Measurements from ENCODE around the gene TMEM151A. TPM values are rescaled to one million over a fixed set of nuclear protein-coding genes. Genes with fewer than 3 reads are reported as not detected.

Gene TMEM151A
- total RNA-seq, 1 donor, result 0.36 TPM

GRCh38 chr11:66333896-66334604 is 42.4 kb downstream of the TMEM151A start:
- H2AFZ ChIP-seq (ENCODE audit: low read length), result no peak overlapping the region
- no peak overlapping the region for H3K27ac ChIP-seq (ENCODE audit: low read depth, low read length)
- no peak overlapping the region for H3K4me3 ChIP-seq (ENCODE audit: insufficient read depth, low read length)
- no peaks in the 10 kb centered on the region for H3K27me3 ChIP-seq (ENCODE audit: insufficient read depth, low read length)
- H3K9me3 ChIP-seq (ENCODE audit: low read depth, low read length), result no peaks in the 10 kb centered on the region
- TF ChIP-seq CTCF (IDR thresholded peaks at IDR 0.05; ENCODE audit: extremely low read depth, low read depth, low read length), result no peak
- peaks cover 43% of the 10 kb centered on the region for H3K36me3 ChIP-seq (ENCODE audit: insufficient read depth, low read length)
- peak overlapping the region; percentile 96 for H3K4me2 ChIP-seq (ENCODE audit: insufficient read depth, low read length)
- H3K4me1 ChIP-seq (ENCODE audit: insufficient read depth, low read length), result peaks cover 32% of the 10 kb centered on the region
- H4K20me1 ChIP-seq (ENCODE audit: insufficient read depth, low read length), result peaks cover 36% of the 10 kb centered on the region
- DNase-seq (ENCODE audit: insufficient read length, low spot score, missing footprints), result peak; percentile 57
- peaks cover 36% of the 10 kb centered on the region for H3K79me2 ChIP-seq (ENCODE audit: insufficient read depth, low read length)

- Histone ChIP-seq H3K4me2 (ENCODE audit: insufficient read depth, low read length) (peak overlapping the region; percentile 96), H3K9me3 (ENCODE audit: low read depth, low read length) (no peaks in the 10 kb centered on the region), H3K27me3 (ENCODE audit: insufficient read depth, low read length) (no peaks in the 10 kb centered on the region), H3K4me3 (ENCODE audit: insufficient read depth, low read length) (peak overlapping the region; percentile 82), H2AFZ (ENCODE audit: low read length) (no peak overlapping the region), H3K79me2 (ENCODE audit: insufficient read depth, low read length) (peaks cover 36% of the 10 kb centered on the region), H3K4me1 (ENCODE audit: insufficient read depth, low read length) (peaks cover 32% of the 10 kb centered on the region), H4K20me1 (ENCODE audit: insufficient read depth, low read length) (peaks cover 36% of the 10 kb centered on the region), H3K36me3 (ENCODE audit: insufficient read depth, low read length) (peaks cover 46% of the 10 kb centered on the region), H3K27ac (ENCODE audit: low read depth, low read length) (peak overlapping the region; percentile 97)
- peak; percentile 89 for DNase-seq (ENCODE audit: insufficient read length, low spot score, missing footprints)
- no peak for TF ChIP-seq CTCF (IDR thresholded peaks at IDR 0.05; ENCODE audit: extremely low read depth, low read depth, low read length)
Observed at GRCh38 chr11:66334605-66335442, 43.1 kb downstream of the TMEM151A start.

GRCh38 chr11:66335531-66336233 is 44.0 kb downstream of the TMEM151A start:
- peaks cover 55% of the 10 kb centered on the region for H3K36me3 ChIP-seq (ENCODE audit: insufficient read depth, low read length)
- peaks cover 36% of the 10 kb centered on the region for H4K20me1 ChIP-seq (ENCODE audit: insufficient read depth, low read length)
- peak overlapping the region; percentile 62 for H2AFZ ChIP-seq (ENCODE audit: low read length)

More at GRCh38 chr11:66335531-66336233, 44.0 kb downstream of the TMEM151A start:
- peak overlapping the region; percentile 96 for H3K4me2 ChIP-seq (ENCODE audit: insufficient read depth, low read length)
- peaks cover 28% of the 10 kb centered on the region for H3K4me1 ChIP-seq (ENCODE audit: insufficient read depth, low read length)
- peaks cover 36% of the 10 kb centered on the region for H3K79me2 ChIP-seq (ENCODE audit: insufficient read depth, low read length)
- peak; percentile 97 for DNase-seq (ENCODE audit: insufficient read length, low spot score, missing footprints)
- H3K27ac ChIP-seq (ENCODE audit: low read depth, low read length), result peak overlapping the region; percentile 97
- TF ChIP-seq CTCF (IDR thresholded peaks at IDR 0.05; ENCODE audit: extremely low read depth, low read depth, low read length), result no peak
- H3K4me3 ChIP-seq (ENCODE audit: insufficient read depth, low read length), result peak overlapping the region; percentile 82
- H3K27me3 ChIP-seq (ENCODE audit: insufficient read depth, low read length), result no peaks in the 10 kb centered on the region
- no peaks in the 10 kb centered on the region for H3K9me3 ChIP-seq (ENCODE audit: low read depth, low read length)
